Adrenal gland (tissue), 5 donors: Measurements from ENCODE around the gene SDC3.

Experiments used
- CTCF ChIP-seq, 6 experiments: fragments of 450-650 bp in 4 of 6; fragments of 200-600 bp in 2 of 6; sonication (generic) in 1 of 6; IDR thresholded peaks; 1 replicate in 5 of 6; 2 replicates in 1 of 6; pipeline versions ENCODE4 v1.5.1 to v1.8.0; 2016 to 2021; ENCODE audit warnings: antibody characterized with exemption in 6 of 6, mild to moderate bottlenecking in 2 of 6, moderate library complexity in 1 of 6
- POLR2A ChIP-seq, 2 donors: fragments of 450-650 bp; IDR thresholded peaks; one replicate each; pipeline ENCODE4 v1.6.1; 2017; ENCODE audit warnings: antibody characterized with exemption in 2 of 2, mild to moderate bottlenecking in 2 of 2, moderate library complexity in 1 of 2
- donor health status: DM: no; HTN: no; CAD: no.

GRCh38 chr1:30874176-30874575 is 34.4 kb downstream of the SDC3 start:
- TF ChIP-seq CTCF (IDR thresholded peaks at IDR 0.05) (no peak), POLR2A (IDR thresholded peaks at IDR 0.05) (no peak)
